Measurements from ENCODE around the gene AFP. TPM values are rescaled to one million over a fixed set of nuclear protein-coding genes. Genes with fewer than 3 reads are reported as not detected.
"Not testable (repeated sequence)": the region's sequence is repeated elsewhere in the genome, so short reads cannot be mapped to it uniquely, and the experiment has no call there.

Gene AFP
- not detected for total RNA-seq

DNA sequence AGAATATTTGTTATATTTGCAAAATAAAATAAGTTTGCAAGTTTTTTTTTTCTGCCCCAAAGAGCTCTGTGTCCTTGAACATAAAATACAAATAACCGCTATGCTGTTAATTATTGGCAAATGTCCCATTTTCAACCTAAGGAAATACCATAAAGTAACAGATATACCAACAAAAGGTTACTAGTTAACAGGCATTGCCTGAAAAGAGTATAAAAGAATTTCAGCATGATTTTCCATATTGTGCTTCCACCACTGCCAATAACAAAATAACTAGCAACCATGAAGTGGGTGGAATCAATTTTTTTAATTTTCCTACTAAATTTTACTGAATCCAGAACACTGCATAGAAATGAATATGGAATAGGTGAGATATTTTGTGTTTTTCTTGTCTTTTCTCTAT, at the start of gene AFP:
Gene AFP, plus strand, starts transcription at position 238 of the 400 bp plus-strand sequence. Its CDS starts 42 bp downstream, at position 280.
- DNase-seq (ENCODE audit: low spot score in 2 of 2) (no peak), FAIRE-seq (no peak)

DNA sequence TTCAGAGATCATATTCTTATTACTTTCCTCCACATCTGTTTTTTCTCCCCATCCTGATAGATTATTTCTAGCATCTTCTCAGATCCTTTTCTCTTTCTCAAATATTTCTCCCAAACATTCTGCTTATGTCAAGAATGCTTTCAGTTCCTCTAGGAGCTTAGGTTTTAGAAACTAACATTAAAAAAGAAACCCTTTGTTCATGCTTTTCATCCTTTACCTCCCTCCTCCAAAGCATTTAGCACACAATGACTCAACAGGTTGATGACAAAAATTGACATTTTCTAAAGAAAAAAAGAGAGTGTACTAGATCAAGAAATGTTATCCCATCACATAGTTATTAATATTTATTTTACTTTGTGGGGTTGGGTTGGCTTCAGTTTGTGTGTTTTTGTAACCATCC, 48.5 kb upstream of the AFP start:
- no peak for DNase-seq (ENCODE audit: low spot score in 2 of 2)
- no peak for FAIRE-seq

DNA sequence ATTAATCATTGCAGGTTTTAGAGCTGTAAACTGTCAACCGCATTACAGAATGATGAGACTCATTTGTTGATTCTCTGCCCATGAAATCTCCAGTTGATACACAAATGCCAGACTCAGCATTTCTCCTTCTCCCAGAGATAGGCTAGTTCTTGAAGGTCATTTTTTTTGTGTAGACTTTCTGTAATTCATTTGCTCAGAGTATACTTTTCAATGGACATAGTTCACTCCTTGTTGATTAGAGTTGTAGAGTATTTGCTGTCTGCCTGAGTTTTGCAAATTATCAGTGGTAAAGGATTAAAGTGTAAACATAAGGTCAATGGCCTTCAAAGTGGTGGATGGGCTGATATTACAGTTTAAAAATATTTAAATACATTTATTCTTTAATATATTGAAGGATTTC, 47.1 kb upstream of the AFP start:
- FAIRE-seq (no peak), DNase-seq (ENCODE audit: low spot score in 2 of 2) (no peak)

DNA sequence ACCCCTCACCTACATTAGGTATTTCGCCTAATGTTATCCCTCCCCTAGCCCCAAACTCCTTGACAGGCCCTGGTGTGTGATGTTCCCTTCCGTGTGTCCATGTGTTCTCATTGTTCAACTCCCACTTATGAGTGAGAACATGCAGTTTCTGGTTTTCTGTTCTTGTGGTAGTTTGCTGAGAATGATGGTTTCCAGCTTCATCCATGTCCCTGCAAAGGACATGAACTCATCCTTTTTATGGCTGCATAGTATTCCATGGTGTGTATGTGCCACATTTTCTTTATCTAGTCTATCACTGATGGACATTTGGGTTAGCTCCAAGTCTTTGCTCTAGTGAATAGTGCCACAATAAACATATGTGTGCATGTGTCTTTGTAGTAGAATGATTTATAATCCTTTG, 46.4 kb upstream of the AFP start:
- DNase-seq (ENCODE audit: low spot score in 2 of 2); FAIRE-seq: not testable (repeated sequence)

DNA sequence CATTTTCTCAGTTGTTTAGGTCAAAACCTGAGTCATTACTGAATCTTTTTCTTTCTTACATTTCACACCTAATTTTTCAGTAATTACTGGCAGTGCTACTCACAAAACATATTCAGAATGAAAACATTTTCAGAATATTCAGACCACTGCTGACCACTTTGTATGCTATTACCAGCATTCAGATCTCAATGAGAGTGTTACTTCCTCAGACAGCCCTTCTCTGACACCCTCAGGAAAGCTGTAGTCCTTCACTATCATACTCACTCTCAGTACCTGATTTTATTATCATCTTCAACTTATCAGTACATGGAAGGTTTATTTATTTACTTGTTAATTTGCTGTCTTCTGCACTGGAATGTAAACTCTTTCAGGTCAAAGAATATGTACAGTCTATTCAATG, 44.2 kb upstream of the AFP start:
- no peak for FAIRE-seq
- DNase-seq (ENCODE audit: low spot score in 2 of 2): no peak

DNA sequence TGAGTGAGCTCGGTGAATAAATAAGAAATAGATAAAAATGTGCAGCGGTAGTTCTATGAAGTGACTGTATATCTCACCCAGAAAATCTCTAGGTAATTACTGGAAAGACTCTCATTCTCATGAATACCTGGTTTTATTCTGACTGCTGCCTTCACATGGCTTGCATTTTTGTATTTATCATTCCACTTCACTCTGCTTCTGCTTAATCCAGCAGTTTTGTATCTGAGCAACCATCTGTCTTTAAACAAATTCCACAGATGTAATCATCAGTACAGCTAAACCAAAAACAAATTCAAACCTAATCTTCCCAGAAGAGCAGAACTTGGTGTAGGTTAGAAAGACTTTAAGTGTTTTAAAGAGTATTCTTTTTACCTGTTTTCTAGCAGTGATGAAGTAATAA, 43.1 kb upstream of the AFP start:
- FAIRE-seq (no peak), DNase-seq (ENCODE audit: low spot score in 2 of 2) (no peak)

DNA sequence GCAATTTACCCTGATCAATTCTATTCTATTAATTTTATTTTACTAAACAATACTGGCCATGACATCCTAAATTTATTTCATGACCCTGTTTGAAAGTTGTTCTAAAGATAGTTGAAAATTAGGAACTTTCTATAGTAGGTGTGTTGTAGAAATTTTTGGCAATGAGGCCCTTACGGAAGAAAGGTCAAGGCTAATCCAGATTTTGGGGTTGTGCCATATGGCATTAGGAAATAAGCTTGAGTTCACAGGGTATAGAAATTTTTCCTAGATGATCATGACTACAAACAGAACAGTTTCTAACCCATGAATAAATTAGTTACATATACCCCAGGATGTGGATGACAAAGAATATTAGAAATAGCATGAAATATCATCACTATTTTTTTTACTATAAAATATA, 39.7 kb upstream of the AFP start:
- DNase-seq (ENCODE audit: low spot score in 2 of 2) (no peak), FAIRE-seq (no peak)

DNA sequence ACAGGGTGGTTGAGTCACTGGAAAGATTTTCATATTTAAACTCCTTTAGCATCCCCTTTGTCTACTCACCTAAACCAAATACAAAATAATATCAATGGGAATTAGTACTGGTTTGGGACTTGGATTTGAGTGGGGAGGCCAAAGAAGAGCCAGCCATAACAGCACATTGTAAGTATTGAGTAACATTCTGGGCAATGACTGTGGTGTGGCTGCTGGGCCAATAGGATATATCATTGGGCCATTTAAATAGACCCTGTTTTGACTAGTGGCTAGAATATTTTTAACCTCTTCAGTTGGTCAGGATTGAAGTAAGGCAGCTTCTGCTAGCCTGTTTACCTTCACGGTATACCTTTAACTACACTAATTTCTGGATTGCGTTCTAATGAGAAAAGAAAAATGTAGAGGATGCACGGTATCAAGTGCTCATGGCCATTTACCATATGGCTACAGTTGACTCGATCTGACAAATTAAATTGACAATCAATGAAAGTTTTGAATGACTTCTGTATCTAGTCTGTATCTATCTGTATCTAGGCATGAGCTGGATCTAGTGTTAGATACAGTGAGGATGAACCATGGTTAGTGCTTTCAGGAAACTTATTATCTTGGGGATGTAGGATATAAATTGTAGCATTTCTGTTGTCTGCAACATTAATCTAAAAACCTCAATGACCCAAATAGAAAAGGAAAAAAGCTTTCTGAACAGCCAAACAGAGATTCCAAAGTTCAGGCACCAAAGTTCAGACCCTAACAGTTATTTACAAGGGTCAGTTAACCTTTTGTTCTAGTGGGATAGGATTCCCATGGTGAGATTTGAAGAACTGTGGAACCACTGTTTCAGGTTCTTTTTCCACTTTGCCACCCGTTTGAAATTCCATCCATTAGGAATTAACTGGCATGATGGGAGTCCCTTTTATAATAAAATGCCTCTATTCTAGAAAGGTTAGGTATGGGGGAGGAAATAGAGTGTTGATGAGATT, 38.7 kb upstream of the AFP start:
- no peak for FAIRE-seq
- no peak for DNase-seq (ENCODE audit: low spot score in 2 of 2)

DNA sequence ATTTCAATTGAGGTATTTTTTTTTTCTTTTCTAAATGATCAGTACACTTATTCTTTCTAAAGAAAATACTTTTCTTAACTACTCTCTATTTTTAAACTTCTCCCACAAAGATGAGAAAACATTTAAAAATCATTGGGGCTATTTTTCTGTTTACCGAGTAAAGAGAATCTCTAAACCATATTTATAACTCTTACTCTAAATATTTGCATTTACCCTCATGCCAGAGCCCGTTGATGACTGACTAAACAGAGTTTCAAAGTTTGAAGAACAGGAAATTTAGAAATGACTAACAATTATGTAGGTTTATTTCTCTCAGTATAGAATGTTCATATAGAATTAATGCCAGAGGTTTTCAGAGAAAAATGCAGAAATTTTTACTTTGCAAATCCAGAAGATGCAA, 34.6 kb upstream of the AFP start:
- DNase-seq (ENCODE audit: low spot score in 2 of 2) (no peak), FAIRE-seq (no peak)

DNA sequence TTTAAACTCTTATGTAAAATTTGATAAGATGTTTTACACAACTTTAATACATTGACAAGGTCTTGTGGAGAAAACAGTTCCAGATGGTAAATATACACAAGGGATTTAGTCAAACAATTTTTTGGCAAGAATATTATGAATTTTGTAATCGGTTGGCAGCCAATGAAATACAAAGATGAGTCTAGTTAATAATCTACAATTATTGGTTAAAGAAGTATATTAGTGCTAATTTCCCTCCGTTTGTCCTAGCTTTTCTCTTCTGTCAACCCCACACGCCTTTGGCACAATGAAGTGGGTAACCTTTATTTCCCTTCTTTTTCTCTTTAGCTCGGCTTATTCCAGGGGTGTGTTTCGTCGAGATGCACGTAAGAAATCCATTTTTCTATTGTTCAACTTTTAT, 32.0 kb upstream of the AFP start, which contains the start of gene ALB:
Gene ALB, plus strand, starts transcription at position 246 of the 400 bp plus-strand sequence. Its CDS starts 41 bp downstream, at position 287.
- no peak for FAIRE-seq
- DNase-seq (ENCODE audit: low spot score in 2 of 2): no peak

DNA sequence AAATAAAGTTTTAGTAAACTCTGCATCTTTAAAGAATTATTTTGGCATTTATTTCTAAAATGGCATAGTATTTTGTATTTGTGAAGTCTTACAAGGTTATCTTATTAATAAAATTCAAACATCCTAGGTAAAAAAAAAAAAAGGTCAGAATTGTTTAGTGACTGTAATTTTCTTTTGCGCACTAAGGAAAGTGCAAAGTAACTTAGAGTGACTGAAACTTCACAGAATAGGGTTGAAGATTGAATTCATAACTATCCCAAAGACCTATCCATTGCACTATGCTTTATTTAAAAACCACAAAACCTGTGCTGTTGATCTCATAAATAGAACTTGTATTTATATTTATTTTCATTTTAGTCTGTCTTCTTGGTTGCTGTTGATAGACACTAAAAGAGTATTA, 31.6 kb upstream of the AFP start:
- DNase-seq (ENCODE audit: low spot score in 2 of 2): no peak
- no peak for FAIRE-seq

DNA sequence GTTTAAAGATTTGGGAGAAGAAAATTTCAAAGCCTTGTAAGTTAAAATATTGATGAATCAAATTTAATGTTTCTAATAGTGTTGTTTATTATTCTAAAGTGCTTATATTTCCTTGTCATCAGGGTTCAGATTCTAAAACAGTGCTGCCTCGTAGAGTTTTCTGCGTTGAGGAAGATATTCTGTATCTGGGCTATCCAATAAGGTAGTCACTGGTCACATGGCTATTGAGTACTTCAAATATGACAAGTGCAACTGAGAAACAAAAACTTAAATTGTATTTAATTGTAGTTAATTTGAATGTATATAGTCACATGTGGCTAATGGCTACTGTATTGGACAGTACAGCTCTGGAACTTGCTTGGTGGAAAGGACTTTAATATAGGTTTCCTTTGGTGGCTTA, 30.9 kb upstream of the AFP start:
- no peak for FAIRE-seq

DNA sequence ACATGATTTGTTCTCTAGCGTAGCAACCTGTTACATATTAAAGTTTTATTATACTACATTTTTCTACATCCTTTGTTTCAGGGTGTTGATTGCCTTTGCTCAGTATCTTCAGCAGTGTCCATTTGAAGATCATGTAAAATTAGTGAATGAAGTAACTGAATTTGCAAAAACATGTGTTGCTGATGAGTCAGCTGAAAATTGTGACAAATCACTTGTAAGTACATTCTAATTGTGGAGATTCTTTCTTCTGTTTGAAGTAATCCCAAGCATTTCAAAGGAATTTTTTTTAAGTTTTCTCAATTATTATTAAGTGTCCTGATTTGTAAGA, 29.5 kb upstream of the AFP start:
- no peak for DNase-seq (ENCODE audit: low spot score in 2 of 2)
- no peak for FAIRE-seq

More for the DNA sequence above, 30.9 kb upstream of the AFP start:
- no peak for DNase-seq (ENCODE audit: low spot score in 2 of 2)

DNA sequence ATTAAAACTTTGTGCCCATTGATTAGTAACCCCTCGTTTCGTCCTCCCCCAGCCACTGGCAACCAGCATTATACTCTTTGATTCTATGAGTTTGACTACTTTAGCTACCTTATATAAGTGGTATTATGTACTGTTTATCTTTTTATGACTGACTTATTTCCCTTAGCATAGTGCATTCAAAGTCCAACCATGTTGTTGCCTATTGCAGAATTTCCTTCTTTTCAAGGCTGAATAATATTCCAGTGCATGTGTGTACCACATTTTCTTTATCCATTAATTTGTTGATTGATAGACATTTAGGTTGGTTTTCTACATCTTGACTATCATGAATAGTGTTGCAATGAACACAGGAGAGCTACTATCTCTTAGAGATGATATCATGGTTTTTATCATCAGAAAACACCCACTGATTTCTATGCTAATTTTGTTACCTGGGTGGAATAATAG, 28.8 kb upstream of the AFP start:
- FAIRE-seq: no peak
- no peak for DNase-seq (ENCODE audit: low spot score in 2 of 2)

DNA sequence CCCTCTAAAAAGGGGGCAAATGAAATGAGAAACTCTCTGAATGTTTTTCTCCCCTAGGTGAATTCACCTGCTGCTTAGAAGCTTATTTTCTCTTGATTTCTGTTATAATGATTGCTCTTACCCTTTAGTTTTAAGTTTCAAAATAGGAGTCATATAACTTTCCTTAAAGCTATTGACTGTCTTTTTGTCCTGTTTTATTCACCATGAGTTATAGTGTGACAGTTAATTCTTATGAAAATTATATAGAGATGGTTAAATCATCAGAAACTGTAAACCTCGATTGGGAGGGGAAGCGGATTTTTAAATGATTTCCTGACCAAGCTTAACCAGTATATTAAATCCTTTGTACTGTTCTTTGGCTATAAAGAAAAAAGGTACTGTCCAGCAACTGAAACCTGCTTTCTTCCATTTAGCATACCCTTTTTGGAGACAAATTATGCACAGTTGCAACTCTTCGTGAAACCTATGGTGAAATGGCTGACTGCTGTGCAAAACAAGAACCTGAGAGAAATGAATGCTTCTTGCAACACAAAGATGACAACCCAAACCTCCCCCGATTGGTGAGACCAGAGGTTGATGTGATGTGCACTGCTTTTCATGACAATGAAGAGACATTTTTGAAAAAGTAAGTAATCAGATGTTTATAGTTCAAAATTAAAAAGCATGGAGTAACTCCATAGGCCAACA, 27.7 kb upstream of the AFP start:
- DNase-seq (ENCODE audit: low spot score in 2 of 2) (no peak), FAIRE-seq (no peak)

DNA sequence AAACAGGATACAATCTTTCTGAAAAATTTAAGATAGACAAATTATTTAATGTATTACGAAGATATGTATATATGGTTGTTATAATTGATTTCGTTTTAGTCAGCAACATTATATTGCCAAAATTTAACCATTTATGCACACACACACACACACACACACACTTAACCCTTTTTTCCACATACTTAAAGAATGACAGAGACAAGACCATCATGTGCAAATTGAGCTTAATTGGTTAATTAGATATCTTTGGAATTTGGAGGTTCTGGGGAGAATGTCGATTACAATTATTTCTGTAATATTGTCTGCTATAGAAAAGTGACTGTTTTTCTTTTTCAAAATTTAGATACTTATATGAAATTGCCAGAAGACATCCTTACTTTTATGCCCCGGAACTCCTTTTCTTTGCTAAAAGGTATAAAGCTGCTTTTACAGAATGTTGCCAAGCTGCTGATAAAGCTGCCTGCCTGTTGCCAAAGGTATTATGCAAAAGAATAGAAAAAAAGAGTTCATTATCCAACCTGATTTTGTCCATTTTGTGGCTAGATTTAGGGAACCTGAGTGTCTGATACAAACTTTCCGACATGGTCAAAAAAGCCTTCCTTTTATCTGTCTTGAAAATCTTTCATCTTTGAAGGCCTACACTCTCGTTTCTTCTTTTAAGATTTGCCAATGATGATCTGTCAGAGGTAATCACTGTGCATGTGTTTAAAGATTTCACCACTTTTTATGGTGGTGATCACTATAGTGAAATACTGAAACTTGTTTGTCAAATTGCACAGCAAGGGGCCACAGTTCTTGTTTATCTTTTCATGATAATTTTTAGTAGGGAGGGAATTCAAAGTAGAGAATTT, 26.8 kb upstream of the AFP start:
- FAIRE-seq (no peak), DNase-seq (ENCODE audit: low spot score in 2 of 2) (no peak)

DNA sequence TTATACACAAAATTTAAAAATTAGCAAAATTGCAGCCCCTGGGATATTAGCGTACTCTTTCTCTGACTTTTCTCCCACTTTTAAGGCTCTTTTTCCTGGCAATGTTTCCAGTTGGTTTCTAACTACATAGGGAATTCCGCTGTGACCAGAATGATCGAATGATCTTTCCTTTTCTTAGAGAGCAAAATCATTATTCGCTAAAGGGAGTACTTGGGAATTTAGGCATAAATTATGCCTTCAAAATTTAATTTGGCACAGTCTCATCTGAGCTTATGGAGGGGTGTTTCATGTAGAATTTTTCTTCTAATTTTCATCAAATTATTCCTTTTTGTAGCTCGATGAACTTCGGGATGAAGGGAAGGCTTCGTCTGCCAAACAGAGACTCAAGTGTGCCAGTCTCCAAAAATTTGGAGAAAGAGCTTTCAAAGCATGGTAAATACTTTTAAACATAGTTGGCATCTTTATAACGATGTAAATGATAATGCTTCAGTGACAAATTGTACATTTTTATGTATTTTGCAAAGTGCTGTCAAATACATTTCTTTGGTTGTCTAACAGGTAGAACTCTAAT, 26.0 kb upstream of the AFP start:
- no peak for FAIRE-seq
- no peak for DNase-seq (ENCODE audit: low spot score in 2 of 2)

DNA sequence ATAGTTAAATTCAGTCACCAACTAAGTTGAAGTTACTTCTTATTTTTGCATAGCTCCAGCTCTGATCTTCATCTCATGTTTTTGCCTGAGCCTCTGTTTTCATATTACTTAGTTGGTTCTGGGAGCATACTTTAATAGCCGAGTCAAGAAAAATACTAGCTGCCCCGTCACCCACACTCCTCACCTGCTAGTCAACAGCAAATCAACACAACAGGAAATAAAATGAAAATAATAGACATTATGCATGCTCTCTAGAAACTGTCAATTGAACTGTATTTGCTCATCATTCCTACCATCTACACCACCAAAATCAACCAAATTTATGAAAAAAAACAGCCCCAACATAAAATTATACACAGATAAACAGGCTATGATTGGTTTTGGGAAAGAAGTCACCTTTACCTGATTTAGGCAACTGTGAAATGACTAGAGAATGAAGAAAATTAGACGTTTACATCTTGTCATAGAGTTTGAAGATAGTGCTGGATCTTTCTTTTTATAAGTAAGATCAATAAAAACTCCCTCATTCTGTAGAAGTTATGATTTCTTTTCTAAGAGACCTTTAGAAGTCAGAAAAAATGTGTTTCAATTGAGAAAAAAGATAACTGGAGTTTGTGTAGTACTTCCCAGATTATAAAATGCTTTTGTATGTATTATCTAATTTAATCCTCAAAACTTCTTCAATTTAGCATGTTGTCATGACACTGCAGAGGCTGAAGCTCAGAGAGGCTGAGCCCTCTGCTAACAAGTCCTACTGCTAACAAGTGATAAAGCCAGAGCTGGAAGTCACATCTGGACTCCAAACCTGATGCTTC, 24.9 kb upstream of the AFP start:
- DNase-seq (ENCODE audit: low spot score in 2 of 2) (no peak), FAIRE-seq (no peak)

DNA sequence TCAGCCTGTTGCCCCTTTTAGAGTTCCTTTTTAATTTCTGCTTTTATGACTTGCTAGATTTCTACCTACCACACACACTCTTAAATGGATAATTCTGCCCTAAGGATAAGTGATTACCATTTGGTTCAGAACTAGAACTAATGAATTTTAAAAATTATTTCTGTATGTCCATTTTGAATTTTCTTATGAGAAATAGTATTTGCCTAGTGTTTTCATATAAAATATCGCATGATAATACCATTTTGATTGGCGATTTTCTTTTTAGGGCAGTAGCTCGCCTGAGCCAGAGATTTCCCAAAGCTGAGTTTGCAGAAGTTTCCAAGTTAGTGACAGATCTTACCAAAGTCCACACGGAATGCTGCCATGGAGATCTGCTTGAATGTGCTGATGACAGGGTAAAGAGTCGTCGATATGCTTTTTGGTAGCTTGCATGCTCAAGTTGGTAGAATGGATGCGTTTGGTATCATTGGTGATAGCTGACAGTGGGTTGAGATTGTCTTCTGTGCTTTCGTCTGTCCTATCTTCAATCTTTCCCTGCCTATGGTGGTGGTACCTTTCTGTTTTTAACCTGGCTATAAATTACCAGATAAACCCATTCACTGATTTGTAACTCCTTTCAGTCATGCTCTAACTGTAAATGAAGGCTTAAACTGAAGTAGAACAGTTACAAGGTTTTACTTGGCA, 24.1 kb upstream of the AFP start:
- DNase-seq (ENCODE audit: low spot score in 2 of 2) (no peak), FAIRE-seq (no peak)
